Esophagus muscularis mucosa (tissue), 4 donors: Measurements from ENCODE around the gene SERTAD2. TPM values are rescaled to one million over a fixed set of nuclear protein-coding genes. Genes with fewer than 3 reads are reported as not detected.

Experiments
- DNase-seq: peaks from one replicate; pipeline ENCODE4 v3.0.0-alpha.2; 2017; ENCODE audit errors: extremely low spot score
- H3K27ac ChIP-seq, 4 donors: fragments of 200-600 bp; sonication (generic); replicated peaks in 1 of 4; 1 replicate in 3 of 4; 2 replicates in 1 of 4; pipeline ENCODE4 v1.5.1; 2016 to 2019; ENCODE audit warnings: mild to moderate bottlenecking in 1 of 4
- H3K27me3 ChIP-seq, 4 donors: fragments of 200-600 bp; sonication (generic); one replicate each; pipeline versions ENCODE4 v1.5.1 to v1.6.0; 2016 to 2019
- H3K36me3 ChIP-seq, 4 donors: fragments of 200-600 bp; sonication (generic); one replicate each; pipeline ENCODE4 v1.5.1; 2016 to 2019
- H3K4me1 ChIP-seq, 4 donors: fragments of 200-600 bp; sonication (generic); one replicate each; pipeline ENCODE4 v1.5.1; 2016 to 2019
- H3K4me3 ChIP-seq, 4 donors: fragments of 200-600 bp; sonication (generic); 1 replicate in 2 of 4; 2 replicates in 2 of 4; pipeline ENCODE4 v1.5.1; 2016 to 2019; ENCODE audit warnings: mild to moderate bottlenecking in 4 of 4, moderate library complexity in 1 of 4
- H3K9me3 ChIP-seq, 4 donors: fragments of 200-600 bp; sonication (generic); 1 replicate in 3 of 4; 2 replicates in 1 of 4; pipeline ENCODE4 v1.5.1; 2016 to 2019
- CTCF ChIP-seq, 3 experiments: fragments of 200-600 bp in 2 of 3; fragments of 450-650 bp in 1 of 3; sonication (generic) in 2 of 3; IDR thresholded peaks; one replicate each; pipeline ENCODE4 v1.5.1; 2017 to 2019; ENCODE audit warnings: antibody characterized with exemption in 3 of 3, mild to moderate bottlenecking in 2 of 3, moderate library complexity in 1 of 3
- EP300 ChIP-seq: sonication (generic); formaldehyde crosslinking; IDR thresholded peaks from one replicate; pipeline ENCODE4 v1.6.1; 2017; ENCODE audit warnings: antibody characterized with exemption
- POLR2A ChIP-seq: fragments of 450-650 bp; IDR thresholded peaks from one replicate; pipeline ENCODE4 v1.6.1; 2017; ENCODE audit warnings: antibody characterized with exemption, moderate library complexity, mild to moderate bottlenecking, low read depth
- POLR2AphosphoS5 ChIP-seq, 2 donors: sonication (generic); formaldehyde crosslinking; IDR thresholded peaks; one replicate each; pipeline ENCODE4 v1.6.1; 2017; ENCODE audit warnings: antibody characterized with exemption in 2 of 2
- WGBS: methylation state at CpG from one replicate; pipeline ENCODE4 v1.1.5; 2018; 5-methylcytosine and 5-hydroxymethylcytosine counted together
- intact Hi-C: fragments of 100-400 bp; cut with DNase I; formaldehyde crosslinking; loops from one replicate; pipeline ENCODE4 v1.15.1; 2023
- total RNA-seq, 4 donors: library from RNA; depleted of rRNA; stranded (reverse); fragments of >200 nt; gene quantifications; one replicate each; pipeline versions ENCODE4 v1.1.0 to v1.2.1, GENCODE V29; 2016

SERTAD2 gene
- total RNA-seq, 4 donors from 2014 or later = 12.1 to 18.1 (median 14.3) TPM

GRCh38 chr2:64640153-64641044 lies 13.3 kb downstream of the SERTAD2 start:
- peak overlapping the region in 2 of 4 donors; percentile 7 to 14 for H3K27ac ChIP-seq
- H3K9me3 ChIP-seq = no peaks in the 10 kb centered on the region
- H3K27me3 ChIP-seq = no peaks in the 10 kb centered on the region
- peaks cover 5 to 12% (median 11%) of the 10 kb centered on the region in 4 donors for H3K36me3 ChIP-seq
- DNase-seq = no peak
- WGBS = 58% methylated on average over 11 of the region's 12 CpGs
- H3K4me1 ChIP-seq = peaks cover 61 to 80% (median 76%) of the 10 kb centered on the region in 4 donors
- H3K4me3 ChIP-seq = no peak overlapping the region
- intact Hi-C loops = loop anchor here (10.0 kb wide), 1 partner anchor 116 kb away; the partner anchor contains the start of gene AFTPH
- TF ChIP-seq POLR2A (no peak), CTCF (IDR thresholded peaks at IDR 0.05) (no peak), EP300 (no peak), POLR2AphosphoS5 (IDR thresholded peaks at IDR 0.05) (no peak)

DNA sequence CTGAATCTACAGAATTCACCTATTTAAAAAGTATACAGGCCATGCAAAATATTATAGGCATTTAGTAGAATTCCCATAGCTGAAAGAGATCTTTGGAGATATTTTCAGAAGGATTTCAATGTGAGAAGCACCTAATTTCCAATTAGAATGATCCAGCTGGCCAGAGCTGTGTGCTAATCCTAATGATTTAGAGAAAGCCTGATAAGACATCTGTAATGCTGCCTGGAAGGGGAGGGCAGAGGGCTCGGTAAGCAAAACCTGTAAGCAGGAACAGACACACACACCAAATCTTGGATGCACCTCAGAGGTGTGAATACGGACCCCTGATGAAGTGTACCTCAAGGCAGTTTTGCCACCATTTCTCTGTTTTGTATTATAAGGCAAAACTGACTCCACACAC lies 14.0 kb downstream of the SERTAD2 start:
- peaks cover 59 to 78% (median 73%) of the 10 kb centered on the region in 4 donors for H3K4me1 ChIP-seq
- intact Hi-C loops = loop anchor here (10.0 kb wide), 1 partner anchor 115 kb away; the partner anchor contains the start of gene AFTPH
- no peaks in the 10 kb centered on the region for H3K27me3 ChIP-seq
- no peak overlapping the region for H3K4me3 ChIP-seq
- TF ChIP-seq CTCF (IDR thresholded peaks at IDR 0.05) (no peak), EP300 (no peak), POLR2A (no peak), POLR2AphosphoS5 (IDR thresholded peaks at IDR 0.05) (no peak)
- DNase-seq = no peak
- H3K9me3 ChIP-seq = no peaks in the 10 kb centered on the region
- no peak overlapping the region for H3K27ac ChIP-seq
- H3K36me3 ChIP-seq = peaks cover 5 to 19% (median 17%) of the 10 kb centered on the region in 4 donors
- 60% methylated on average over 2 of the region's 2 CpGs for WGBS

GRCh38 chr2:64638502-64639120 lies 15.1 kb downstream of the SERTAD2 start:
- DNase-seq = no peak
- H3K27ac ChIP-seq = no peak overlapping the region
- no peaks in the 10 kb centered on the region for H3K27me3 ChIP-seq
- WGBS = 78% methylated on average over 4 of the region's 4 CpGs
- no peaks in the 10 kb centered on the region for H3K9me3 ChIP-seq
- H3K4me1 ChIP-seq = peaks cover 53 to 69% (median 66%) of the 10 kb centered on the region in 4 donors
- intact Hi-C loops = no loop called here
- no peak overlapping the region for H3K4me3 ChIP-seq
- peaks cover 5 to 28% (median 22%) of the 10 kb centered on the region in 4 donors for H3K36me3 ChIP-seq
- TF ChIP-seq EP300 = no peak
- TF ChIP-seq CTCF (IDR thresholded peaks at IDR 0.05) = no peak
- no peak for TF ChIP-seq POLR2A
- TF ChIP-seq POLR2AphosphoS5 (IDR thresholded peaks at IDR 0.05) = no peak

DNA sequence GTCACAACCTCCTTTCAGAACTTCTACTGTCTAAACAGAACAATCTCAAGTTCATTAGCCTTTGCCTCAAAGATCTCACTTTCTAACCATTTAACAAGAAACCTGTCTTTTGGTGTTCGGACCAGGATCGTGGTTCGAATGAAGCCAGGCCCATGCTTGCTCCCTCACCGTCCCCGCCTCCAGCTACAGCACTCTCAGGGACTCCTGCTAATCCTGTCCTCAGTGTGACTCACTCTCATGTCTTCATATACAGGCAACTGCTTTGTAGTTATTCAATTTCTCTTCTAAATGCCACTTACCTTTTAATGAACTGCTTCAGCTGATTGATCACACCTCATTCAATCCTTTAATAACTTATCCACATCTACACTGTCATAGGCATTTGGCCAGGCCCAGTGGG lies 15.8 kb downstream of the SERTAD2 start:
- no peaks in the 10 kb centered on the region for H3K27me3 ChIP-seq
- no peak overlapping the region for H3K4me3 ChIP-seq
- H3K27ac ChIP-seq = no peak overlapping the region
- H3K9me3 ChIP-seq = no peaks in the 10 kb centered on the region
- TF ChIP-seq EP300 (no peak), CTCF (IDR thresholded peaks at IDR 0.05) (no peak), POLR2A (no peak)
- H3K4me1 ChIP-seq = peaks cover 50 to 69% (median 66%) of the 10 kb centered on the region in 4 donors
- DNase-seq = no peak
- WGBS = 90% methylated on average over 5 of the region's 5 CpGs
- H3K36me3 ChIP-seq = peaks cover 5 to 35% (median 22%) of the 10 kb centered on the region in 4 donors
- intact Hi-C loops = no loop called here
